GM21367 (cell line): ENCODE measurements around the gene EID3.

Experiments used
- ATAC-seq: cut with Tn5 transposase; IDR thresholded peaks from one replicate; pipeline ENCODE4 v1.9.1; 2021; ENCODE audit not compliant: unreplicated experiment

Gene EID3

DNA sequence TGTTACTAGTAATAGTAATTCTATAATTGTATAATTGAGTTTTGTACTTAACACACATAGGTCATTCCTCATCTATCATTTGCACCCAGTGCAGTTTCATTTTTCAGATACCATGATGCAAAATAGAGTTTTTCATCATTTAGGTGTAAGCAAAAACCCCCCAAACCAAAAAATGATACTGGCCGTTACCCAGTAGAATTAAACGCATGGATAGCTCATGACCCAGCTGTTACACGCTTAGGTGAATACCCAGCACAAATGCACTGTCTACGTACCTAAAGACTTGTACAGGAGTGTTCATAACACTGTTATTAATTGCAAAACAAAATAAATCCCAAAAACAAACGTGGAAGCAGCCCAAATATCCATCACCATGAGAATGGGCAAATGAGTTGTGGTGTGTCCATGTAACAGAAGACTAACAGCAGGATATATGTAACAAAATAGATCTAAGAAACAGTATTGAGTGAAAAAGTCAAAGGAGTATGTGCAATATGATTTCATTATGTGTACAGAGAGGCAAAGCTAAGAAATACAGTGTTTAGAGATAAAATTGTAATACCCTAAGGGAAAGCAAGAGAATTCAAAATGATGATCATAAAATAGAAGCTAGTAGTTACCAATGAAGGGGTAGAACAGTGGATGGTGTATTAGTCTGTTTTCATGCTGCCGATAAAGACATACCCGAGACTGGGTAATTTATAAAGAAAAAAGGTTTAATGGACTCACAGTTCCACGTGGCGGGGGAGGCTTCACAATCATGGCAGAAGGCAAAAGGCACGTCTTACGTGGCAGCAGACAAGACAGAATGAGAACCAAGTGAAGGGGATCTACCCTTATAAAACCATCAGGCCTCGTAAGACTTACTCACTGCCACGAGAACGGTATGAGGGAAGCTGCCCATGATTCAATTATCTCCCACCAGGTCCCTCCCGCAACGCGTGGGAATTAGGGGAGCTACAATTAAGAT lies 49.8 kb downstream of the EID3 start:
- no peak for ATAC-seq

DNA sequence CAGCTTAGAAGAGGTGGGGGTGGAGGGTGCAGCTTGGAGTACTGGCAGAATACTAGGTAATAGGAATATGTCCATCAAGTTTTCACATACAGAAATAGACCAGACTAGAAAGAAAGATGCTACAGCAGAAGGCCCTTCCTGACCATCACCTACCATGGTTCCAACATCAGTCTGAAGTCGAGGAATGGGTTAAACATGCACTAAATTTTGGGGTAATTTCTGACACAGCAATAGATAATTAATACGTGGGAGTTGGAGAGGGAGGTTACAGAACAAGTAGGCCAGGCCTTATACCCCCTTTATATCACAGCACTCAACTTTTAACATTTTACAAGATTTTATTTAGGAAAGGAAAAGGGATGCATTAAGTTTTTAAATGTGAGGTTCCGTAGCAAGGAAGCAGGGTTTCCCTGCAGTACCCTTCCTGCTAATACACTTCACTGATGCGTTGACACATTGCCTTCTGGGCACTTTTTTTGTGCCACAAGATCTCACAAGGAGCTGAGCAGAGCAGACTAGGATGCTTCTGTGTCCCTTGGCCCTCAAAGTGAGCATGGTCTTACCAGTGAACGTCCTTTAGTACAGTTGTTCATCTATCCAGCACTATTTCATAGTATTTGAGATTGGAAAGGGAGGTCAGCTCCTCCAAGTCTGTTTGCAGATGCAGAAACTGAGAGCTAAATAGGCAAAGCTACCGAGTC lies 50.8 kb downstream of the EID3 start:
- no peak for ATAC-seq
